SH-SY5Y (cell line): ENCODE measurements around the gene CADPS2.

Experiments used
- GATA2 ChIP-seq: IDR thresholded peaks from 2 replicates; pipeline ENCODE4 v1.6.1; 2011; ENCODE audit warnings: mild to moderate bottlenecking, low read depth, low read length
- GATA3 ChIP-seq: IDR thresholded peaks from 2 replicates; pipeline ENCODE4 v1.6.1; 2011; ENCODE audit warnings: low read depth, mild to moderate bottlenecking, low read length, moderate library complexity

DNA sequence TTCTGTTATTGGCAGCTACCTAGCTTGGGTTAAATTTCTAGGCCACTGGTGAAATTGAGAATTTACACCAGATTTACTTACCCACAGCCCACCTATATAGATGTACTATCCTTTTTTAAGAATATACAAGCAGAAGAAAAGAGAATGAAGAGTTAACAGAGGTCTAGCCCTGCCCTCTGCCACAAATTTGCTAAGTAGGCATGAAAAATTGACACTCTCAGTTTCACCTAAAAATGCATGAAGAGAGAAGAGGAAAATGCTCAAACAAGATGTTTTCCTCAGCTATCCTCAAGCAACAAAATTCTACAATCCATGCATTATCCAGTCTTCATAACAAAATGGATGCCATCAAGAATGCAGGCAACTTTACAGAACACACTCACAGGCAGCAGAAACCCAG is 158.9 kb downstream of the CADPS2 start:
- TF ChIP-seq GATA3, result no peak
- TF ChIP-seq GATA2, result no peak
